KG1 (cell line): ENCODE data around the gene OCRL.

Source experiments
- DNase-seq: peaks from one replicate; lab custom pipeline; 2025; lab: John Stamatoyannopoulos, UW

The OCRL gene

DNA sequence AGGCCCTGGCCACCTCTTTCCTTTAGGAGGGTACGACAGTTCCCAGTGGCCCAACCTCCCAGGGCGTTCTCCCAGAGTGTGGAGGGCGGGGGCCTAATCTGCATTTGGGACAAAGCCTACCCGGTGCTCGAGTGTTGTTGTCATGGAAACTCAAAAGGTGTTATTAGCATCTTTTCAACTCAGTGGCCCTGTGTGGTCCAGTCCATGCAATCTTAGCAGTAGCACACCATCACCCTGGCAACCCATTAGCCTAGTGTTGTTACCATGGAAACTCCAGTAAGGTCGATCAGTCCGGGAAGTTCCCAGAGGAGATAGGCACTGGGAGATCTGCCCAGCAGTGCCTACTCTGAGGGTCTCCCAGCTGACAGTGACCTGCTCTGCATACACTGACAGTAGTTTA lies 94.5 kb downstream of the OCRL start:
- no peak for DNase-seq

DNA sequence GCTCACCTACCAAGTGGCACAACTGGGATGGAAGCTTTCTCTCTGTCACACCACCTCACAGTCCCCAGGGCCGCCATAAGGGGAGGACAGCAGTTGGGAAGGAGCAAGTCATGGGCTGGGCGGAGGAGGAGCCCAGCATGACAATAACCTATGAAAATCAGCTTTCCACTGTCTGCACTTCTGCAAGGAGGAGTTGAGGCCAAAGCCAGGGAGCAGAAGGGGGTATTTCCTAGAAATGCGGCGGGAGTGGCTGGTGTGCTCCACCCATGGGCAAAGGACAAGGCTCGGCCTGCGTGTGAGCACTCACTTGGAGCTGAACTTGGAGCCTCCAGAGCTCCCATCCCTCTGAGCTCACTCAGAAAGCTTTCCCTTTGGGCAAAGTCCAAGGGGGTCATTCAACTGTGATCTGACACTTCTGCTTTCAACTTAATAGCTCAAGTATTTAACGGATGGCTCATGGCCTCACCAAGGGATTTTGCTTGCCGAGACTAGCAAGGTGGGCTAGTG lies 96.2 kb downstream of the OCRL start:
- DNase-seq = no peak

GRCh38 chrX:129637217-129638109 lies 97.4 kb downstream of the OCRL start:
- peak; percentile 3 for DNase-seq

DNA sequence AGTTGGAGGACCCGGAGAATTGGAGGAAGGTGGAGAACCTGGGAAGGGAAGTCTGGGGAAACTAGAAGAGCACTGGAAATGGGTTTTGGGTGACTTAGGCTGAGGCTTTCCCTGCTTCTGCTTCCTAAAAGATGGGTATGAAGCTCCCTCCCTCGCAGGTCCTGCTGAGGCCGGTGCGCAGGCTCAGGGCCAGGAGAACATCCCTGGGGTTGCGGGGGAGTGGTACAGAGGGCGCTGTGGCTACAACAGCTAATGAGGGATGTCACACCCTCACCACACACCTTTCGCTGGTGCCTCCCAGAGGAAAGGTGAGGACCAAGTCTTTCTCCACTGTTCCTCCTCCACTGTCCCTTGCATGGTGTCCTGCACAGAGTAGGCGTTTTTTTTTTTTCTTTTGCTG lies 98.9 kb downstream of the OCRL start:
- no peak for DNase-seq

DNA sequence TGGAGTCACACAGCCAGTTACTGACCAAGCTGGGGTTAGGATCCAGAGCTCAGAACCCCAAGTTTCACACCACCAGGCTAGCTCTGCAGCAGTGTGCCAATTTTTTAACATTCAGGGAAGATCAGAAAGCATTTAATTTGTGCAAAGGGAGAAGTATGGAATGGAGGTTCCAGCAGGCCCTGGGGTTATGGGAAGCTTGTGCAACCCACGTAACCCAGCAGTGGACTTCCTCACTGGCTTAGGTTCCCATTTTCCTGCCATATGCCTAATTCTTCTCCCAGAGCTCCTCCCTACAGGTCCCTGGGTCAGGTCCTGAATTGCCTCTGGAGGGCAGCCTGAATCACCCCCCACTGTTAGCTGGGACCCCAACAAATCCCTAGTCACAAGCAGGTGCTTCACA lies 100.7 kb downstream of the OCRL start:
- DNase-seq = no peak

GRCh38 chrX:129641469-129641868 lies 101.4 kb downstream of the OCRL start:
- DNase-seq = no peak

DNA sequence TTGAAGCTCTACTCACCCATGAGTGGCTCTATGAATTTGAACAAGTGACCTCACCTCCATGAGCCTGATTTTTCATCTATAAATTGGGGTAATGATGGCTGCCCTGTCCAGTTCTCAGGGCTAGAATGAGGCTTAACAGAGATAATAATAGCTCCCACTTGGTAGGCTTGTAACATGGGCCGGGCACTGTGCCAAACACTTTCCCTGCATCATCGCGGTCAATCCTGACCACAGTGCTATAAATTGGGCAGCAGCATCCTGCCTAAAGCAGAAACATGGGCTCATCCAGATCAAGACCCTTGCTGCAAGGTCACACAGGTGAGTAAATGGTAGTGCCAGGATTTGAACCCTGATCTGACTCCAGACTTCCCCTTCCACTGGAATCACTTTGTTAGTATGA lies 101.9 kb downstream of the OCRL start:
- no peak for DNase-seq
